Pancreas (tissue), 10 donors: ENCODE results near the gene DGKD. TPM values are rescaled to one million over a fixed set of nuclear protein-coding genes. Genes with fewer than 3 reads are reported as not detected.

ENCODE experiments used
- ATAC-seq, 4 donors: fragments of 200-7000 bp; cut with Tn5 transposase; one replicate each; pipeline versions ENCODE4 v1.8.0 to v1.9.1; 2020; ENCODE audit warnings: mild to moderate bottlenecking in 4 of 4, moderate library complexity in 4 of 4
- DNase-seq, 6 donors: peaks; one replicate each; pipeline ENCODE4 v3.0.0-alpha.2; 2020
- FAIRE-seq: peaks from 2 replicates; lab custom pipeline; 2012; peaks lifted over from hg19 to GRCh38; lab: Jason Lieb, UNC
- H3K27ac ChIP-seq, 4 donors: fragments of 200-600 bp; sonication (generic); 1 replicate in 3 of 4; 2 replicates in 1 of 4; pipeline versions ENCODE4 v1.5.0 to v1.8.0; 2020
- H3K27me3 ChIP-seq, 4 donors: fragments of 200-600 bp; one replicate each; pipeline ENCODE4 v1.8.0; 2021
- H3K36me3 ChIP-seq, 3 donors: fragments of 200-600 bp; sonication (generic) in 1 of 3; one replicate each; pipeline versions ENCODE4 v1.5.0 to v1.8.0; 2020 to 2021
- H3K4me1 ChIP-seq, 3 donors: fragments of 200-600 bp; one replicate each; pipeline ENCODE4 v1.8.0; 2021
- H3K4me3 ChIP-seq, 4 donors: fragments of 200-600 bp; sonication (generic) in 2 of 4; one replicate each; pipeline versions ENCODE4 v1.5.0 to v1.8.0; 2020 to 2021
- H3K9me3 ChIP-seq, 4 donors: fragments of 200-600 bp; one replicate each; pipeline ENCODE4 v1.8.0; 2021
- WGBS, 2 donors: extraction: QIAGEN DNeasy Blood & Tissue Kit; methylation state at CpG; one replicate each; pipeline ENCODE4 v1.1.7; 2013; 5-methylcytosine and 5-hydroxymethylcytosine counted together
- intact Hi-C, 3 donors: fragments of 100-400 bp; cut with DNase I; formaldehyde crosslinking; loops; one replicate each; pipeline versions ENCODE4 v1.11.1 to v1.14.2; 2022
- polyA plus RNA-seq, 2 donors: library from polyadenylated mRNA; stranded (reverse); fragments of 200-250 nt; gene quantifications; one replicate each; pipeline ENCODE4 v1.2.3, GENCODE V29; 2013
- total RNA-seq, 6 donors: library from RNA; stranded (reverse); fragmentation: NEBNext Ultra II Directional in 4 of 6; extraction: Animal tissue kit (Norgen Biotek cat#: 25700) in 4 of 6; gene quantifications; one replicate each; pipeline versions ENCODE4 v1.2.1 to v1.2.4, GENCODE V29; 2021 to 2023
- TF ChIP-seq, protein P1 (sequence below), 4 donors: fragments of 200-600 bp; sonication (generic) in 3 of 4; IDR thresholded peaks; one replicate each; pipeline versions ENCODE4 v1.5.0 to v1.8.0; 2021; ENCODE audit warnings: antibody characterized with exemption in 4 of 4
- donor health status: healthy with polysubstance abuse.
- donor health status: DM: no; HTN: no; CAD: no; lungs with moderate emphysema.
- donor health status: DM: no; HTN: no; CAD: no.
- donor health status: control.
- donor health status: control.
- donor health status: Bipolar disorder and iron deficiency.
- donor health status: DM: yes; HTN: yes; CAD: no.
- donor health status: DM: no; HTN: no; CAD: no.
- donor health status: DM: no; HTN: no; CAD: no.
- donor health status: DM: yes; HTN: yes; CAD: no.

The DGKD gene
- total and polyA plus RNA-seq, 8 donors = 6.7 to 16.3 (median 8.9) TPM

DNA sequence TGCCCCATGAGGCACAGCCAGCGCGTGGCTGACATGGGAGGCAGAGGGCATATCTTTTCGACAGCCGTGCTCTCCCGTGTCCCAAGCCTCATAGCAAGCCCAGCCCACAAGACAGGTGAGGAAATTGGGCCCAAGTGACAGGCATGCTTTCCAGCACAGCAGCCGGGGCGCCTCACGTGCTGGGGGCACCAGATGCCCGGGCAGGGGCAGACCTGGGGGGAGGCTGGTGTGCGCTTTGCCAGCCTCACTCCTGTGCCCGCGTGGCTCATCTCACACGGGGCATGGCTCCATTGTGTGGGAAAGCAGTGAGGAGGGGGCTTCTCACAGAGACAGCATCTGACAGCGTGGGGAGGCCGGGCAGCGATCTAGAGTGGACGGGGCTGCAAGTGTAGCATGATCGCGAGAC, 119.1 kb downstream of the DGKD start:
- no peak overlapping the region for H3K4me3 ChIP-seq
- 96 to 98% methylated on average over 19 of the region's 19 CpGs for WGBS, 2 donors
- no peak for ATAC-seq
- peaks cover 0 to 21% (median 5%) of the 10 kb centered on the region in 3 donors for H3K36me3 ChIP-seq
- TF ChIP-seq, protein P1, sequence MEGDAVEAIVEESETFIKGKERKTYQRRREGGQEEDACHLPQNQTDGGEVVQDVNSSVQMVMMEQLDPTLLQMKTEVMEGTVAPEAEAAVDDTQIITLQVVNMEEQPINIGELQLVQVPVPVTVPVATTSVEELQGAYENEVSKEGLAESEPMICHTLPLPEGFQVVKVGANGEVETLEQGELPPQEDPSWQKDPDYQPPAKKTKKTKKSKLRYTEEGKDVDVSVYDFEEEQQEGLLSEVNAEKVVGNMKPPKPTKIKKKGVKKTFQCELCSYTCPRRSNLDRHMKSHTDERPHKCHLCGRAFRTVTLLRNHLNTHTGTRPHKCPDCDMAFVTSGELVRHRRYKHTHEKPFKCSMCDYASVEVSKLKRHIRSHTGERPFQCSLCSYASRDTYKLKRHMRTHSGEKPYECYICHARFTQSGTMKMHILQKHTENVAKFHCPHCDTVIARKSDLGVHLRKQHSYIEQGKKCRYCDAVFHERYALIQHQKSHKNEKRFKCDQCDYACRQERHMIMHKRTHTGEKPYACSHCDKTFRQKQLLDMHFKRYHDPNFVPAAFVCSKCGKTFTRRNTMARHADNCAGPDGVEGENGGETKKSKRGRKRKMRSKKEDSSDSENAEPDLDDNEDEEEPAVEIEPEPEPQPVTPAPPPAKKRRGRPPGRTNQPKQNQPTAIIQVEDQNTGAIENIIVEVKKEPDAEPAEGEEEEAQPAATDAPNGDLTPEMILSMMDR (IDR thresholded peaks at IDR 0.05) = no peak
- H3K27me3 ChIP-seq = no peaks in the 10 kb centered on the region
- DNase-seq = no peak
- H3K27ac ChIP-seq = no peak overlapping the region
- intact Hi-C loops = no loop called here
- FAIRE-seq = no peak
- H3K9me3 ChIP-seq = no peaks in the 10 kb centered on the region
- H3K4me1 ChIP-seq = no peaks in the 10 kb centered on the region

DNA sequence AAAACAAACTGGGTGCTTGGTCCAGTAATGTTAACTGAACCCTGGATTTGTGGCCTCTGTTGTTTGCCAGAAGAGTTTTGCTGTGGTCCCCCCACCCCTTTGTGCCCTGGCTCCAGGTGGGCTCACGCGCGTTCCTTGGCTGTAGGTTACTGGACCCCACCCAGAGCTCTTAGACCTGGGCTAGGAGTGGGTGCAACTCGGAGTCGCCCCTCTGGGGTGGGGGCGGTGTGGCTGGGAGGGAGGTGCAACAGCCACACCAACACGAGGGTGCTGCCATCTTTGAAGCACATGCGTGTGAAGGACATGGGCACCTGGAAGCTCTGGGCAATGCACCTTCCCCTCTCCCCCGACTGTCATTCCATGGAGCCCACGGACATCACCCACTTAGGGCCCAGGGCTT, 119.6 kb downstream of the DGKD start:
- no peak overlapping the region for H3K4me3 ChIP-seq
- peaks cover 0 to 21% (median 5%) of the 10 kb centered on the region in 3 donors for H3K36me3 ChIP-seq
- H3K27ac ChIP-seq = no peak overlapping the region
- TF ChIP-seq, protein P1 (IDR thresholded peaks at IDR 0.05) = no peak
- H3K9me3 ChIP-seq = no peaks in the 10 kb centered on the region
- H3K4me1 ChIP-seq = no peaks in the 10 kb centered on the region
- intact Hi-C loops = no loop called here
- DNase-seq (no peak), FAIRE-seq (no peak), ATAC-seq (no peak)
- H3K27me3 ChIP-seq = no peaks in the 10 kb centered on the region
- 92 to 93% methylated on average over 10 of the region's 10 CpGs for WGBS, 2 donors

DNA sequence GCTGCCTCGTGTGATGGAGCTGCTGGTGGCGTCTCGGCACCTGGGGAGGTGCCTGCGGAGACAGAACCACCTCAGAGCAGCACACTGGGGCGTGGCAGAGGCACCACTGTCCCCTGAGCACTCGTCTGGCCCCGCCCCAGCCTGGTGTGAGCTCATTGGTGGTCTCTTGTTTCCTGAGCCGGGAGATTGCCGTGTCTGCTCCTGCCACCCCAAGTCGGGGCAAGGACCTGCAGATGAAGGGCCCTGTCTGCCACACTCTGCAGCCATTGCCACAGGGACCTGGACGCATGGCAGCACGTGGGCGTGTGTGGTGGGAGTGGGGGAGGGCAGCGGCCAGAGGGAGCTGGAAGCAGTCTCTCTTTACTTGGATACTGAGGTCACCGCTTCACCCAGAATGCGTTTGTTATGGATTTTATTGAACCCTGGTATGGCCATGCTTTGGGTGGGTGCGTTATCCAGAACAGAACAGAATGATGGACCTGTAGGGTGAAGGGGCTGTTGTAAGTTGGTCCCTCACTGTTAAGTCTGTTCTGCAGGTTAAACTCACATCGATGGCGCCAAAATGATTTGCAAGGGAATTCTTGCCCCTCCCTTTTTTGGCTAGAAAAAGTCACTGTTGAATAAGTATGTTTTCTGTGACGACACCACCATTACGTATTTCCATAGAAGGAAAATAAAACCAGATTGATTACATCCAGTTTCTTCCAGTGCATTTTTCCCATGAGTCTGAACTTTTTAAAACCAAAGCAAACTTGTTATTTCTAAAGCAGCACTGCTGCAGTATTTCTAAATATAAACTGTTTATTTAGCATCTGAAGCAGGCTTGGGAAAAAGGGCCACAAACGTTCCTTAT, 120.2 kb downstream of the DGKD start:
- Histone ChIP-seq H3K4me3 (no peak overlapping the region), H3K4me1 (no peaks in the 10 kb centered on the region), H3K9me3 (no peaks in the 10 kb centered on the region), H3K27me3 (no peaks in the 10 kb centered on the region), H3K36me3 (peaks cover 0 to 21% (median 5%) of the 10 kb centered on the region in 3 donors), H3K27ac (no peak overlapping the region)
- DNase-seq (no peak), ATAC-seq (no peak), FAIRE-seq (no peak)
- TF ChIP-seq, protein P1 (IDR thresholded peaks at IDR 0.05) = no peak
- 87% methylated on average over 22 of the region's 22 CpGs for WGBS, 2 donors
- intact Hi-C loops = no loop called here

DNA sequence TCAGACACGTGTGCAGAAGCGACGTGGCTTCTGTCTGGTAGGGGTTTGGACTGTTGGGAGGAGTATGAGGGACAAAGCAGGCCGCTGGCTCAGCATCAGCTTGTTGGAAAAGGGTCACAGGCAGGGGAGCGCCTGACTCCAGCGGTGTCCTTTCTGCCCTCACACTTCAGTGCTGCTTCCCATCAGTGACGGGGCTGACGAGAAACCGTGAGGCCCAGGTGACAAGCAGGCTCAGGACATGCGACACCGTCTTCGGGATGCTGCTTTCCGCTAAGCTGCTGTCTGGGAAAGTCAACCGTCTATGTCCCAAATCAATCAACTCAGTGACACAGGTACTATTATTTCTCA, 121.7 kb downstream of the DGKD start:
- intact Hi-C loops = no loop called here
- ATAC-seq = no peak
- no peaks in the 10 kb centered on the region for H3K9me3 ChIP-seq
- H3K27me3 ChIP-seq = no peaks in the 10 kb centered on the region
- TF ChIP-seq, protein P1 (IDR thresholded peaks at IDR 0.05) = no peak
- H3K36me3 ChIP-seq = peaks cover 0 to 21% (median 5%) of the 10 kb centered on the region in 3 donors
- no peak for DNase-seq
- H3K4me1 ChIP-seq = no peaks in the 10 kb centered on the region
- WGBS, 2 donors = 92 to 95% methylated on average over 14 of the region's 14 CpGs
- FAIRE-seq = no peak
- no peak overlapping the region for H3K4me3 ChIP-seq
- H3K27ac ChIP-seq = no peak overlapping the region
